Neural progenitor cell (in vitro differentiated cells): Measurements from ENCODE around the gene GJA5. TPM values are rescaled to one million over a fixed set of nuclear protein-coding genes. Genes with fewer than 3 reads are reported as not detected.

Source experiments
- DNase-seq: peaks from one replicate; pipeline ENCODE4 v3.0.0-alpha.2; 2016; ENCODE audit warnings: low spot score
- H2AFZ ChIP-seq: fragments of 200-600 bp; sonication (generic); replicated peaks from 2 replicates; pipeline ENCODE4 v1.6.1; 2016; ENCODE audit warnings: antibody characterized with exemption
- H3F3A ChIP-seq: fragments of 200-600 bp; sonication (generic); 2 replicates; pipeline ENCODE4 v1.6.1; 2016; ENCODE audit warnings: antibody characterized with exemption, low read depth
- H3K27ac ChIP-seq: fragments of 200-600 bp; sonication (generic); 2 replicates; pipeline ENCODE4 v1.5.1; 2016; ENCODE audit warnings: mild to moderate bottlenecking
- H3K27me3 ChIP-seq: fragments of 200-600 bp; sonication (generic); 2 replicates; pipeline ENCODE4 v1.6.1; 2016; ENCODE audit warnings: mild to moderate bottlenecking, moderate library complexity
- H3K36me3 ChIP-seq: fragments of 200-600 bp; sonication (generic); 2 replicates; pipeline ENCODE4 v1.5.1; 2016
- H3K4me1 ChIP-seq: fragments of 200-600 bp; sonication (generic); 2 replicates; pipeline ENCODE4 v1.6.1; 2016; ENCODE audit warnings: mixed run types
- H3K4me2 ChIP-seq: fragments of 200-600 bp; sonication (generic); 2 replicates; pipeline ENCODE4 v1.6.1; 2016
- H3K4me3 ChIP-seq: fragments of 200-600 bp; sonication (generic); 2 replicates; pipeline ENCODE4 v1.5.1; 2016
- H3K79me2 ChIP-seq: fragments of 200-600 bp; sonication (generic); 2 replicates; pipeline ENCODE4 v1.6.1; 2016; ENCODE audit warnings: low read depth
- H3K9ac ChIP-seq: fragments of 200-600 bp; sonication (generic); 2 replicates; pipeline ENCODE4 v1.6.1; 2016
- H3K9me3 ChIP-seq: fragments of 200-600 bp; sonication (generic); 2 replicates; pipeline ENCODE4 v1.5.1; 2016; ENCODE audit warnings: low read depth
- H4K20me1 ChIP-seq: fragments of 200-600 bp; sonication (generic); 2 replicates; pipeline ENCODE4 v1.6.1; 2016; ENCODE audit warnings: low read depth
- H3K27ac Mint-ChIP-seq: 3 replicates; pipeline ENCODE4 v1.8.0; 2021; ENCODE audit warnings: mixed read lengths
- H3K27me3 Mint-ChIP-seq: 2 replicates; pipeline ENCODE4 v1.8.0; 2022; ENCODE audit warnings: low read depth, mild to moderate bottlenecking, inconsistent platforms, moderate library complexity, mixed read lengths; ENCODE audit not compliant: insufficient read depth
- H3K36me3 Mint-ChIP-seq: 3 replicates; pipeline ENCODE4 v1.8.0; 2021; ENCODE audit warnings: mixed read lengths
- H3K4me1 Mint-ChIP-seq: 3 replicates; pipeline ENCODE4 v1.8.0; 2021; ENCODE audit warnings: mixed read lengths
- H3K4me3 Mint-ChIP-seq: 3 replicates; pipeline ENCODE4 v1.8.0; 2021; ENCODE audit warnings: mild to moderate bottlenecking, moderate library complexity, mixed read lengths
- H3K9me3 Mint-ChIP-seq: 3 replicates; pipeline ENCODE4 v1.8.0; 2020; ENCODE audit warnings: mixed read lengths
- CTCF ChIP-seq: fragments of 200-600 bp; sonication (generic); IDR thresholded peaks from 2 replicates; pipeline ENCODE4 v1.5.1; 2017; ENCODE audit warnings: antibody characterized with exemption, mild to moderate bottlenecking
- EZH2 ChIP-seq: fragments of 200-600 bp; sonication (generic); IDR thresholded peaks from 2 replicates; pipeline ENCODE4 v1.6.1; 2017; ENCODE audit warnings: antibody characterized with exemption, mild to moderate bottlenecking, moderate library complexity
- EZH2phosphoT487 ChIP-seq: fragments of 200-600 bp; sonication (generic); IDR thresholded peaks from 2 replicates; pipeline ENCODE4 v1.6.1; 2017; ENCODE audit warnings: antibody characterized with exemption
- total RNA-seq: library from RNA; depleted of rRNA; stranded (reverse); fragments of >200 nt; gene quantifications from 2 replicates; pipeline ENCODE4 v1.2.3, GENCODE V29; 2015; ENCODE audit warnings: low replicate concordance

The GJA5 gene
- total RNA-seq, 1 donor from 2014 or later: 0.11 TPM

DNA sequence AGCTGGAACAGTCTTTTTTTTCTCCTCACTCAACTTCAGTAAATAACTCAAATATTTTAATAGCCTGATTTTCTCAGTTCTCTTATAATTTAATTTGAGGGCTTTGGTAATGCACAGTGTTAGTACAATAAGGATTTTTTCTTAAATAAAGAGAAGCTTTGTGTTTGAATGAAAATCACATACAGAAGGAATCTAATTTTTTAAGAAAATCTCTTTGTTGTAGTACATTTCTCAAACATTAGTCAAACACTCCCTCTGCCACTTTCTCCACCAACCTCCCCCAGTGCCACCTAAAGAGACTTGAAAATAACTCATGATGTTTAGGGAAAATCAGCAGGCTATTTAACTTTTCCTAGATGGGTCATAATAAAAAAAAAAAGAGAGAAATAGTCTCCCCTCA lies 47.8 kb downstream of the GJA5 start:
- DNase-seq: no peak
- Histone ChIP-seq H3F3A (no peaks in the 10 kb centered on the region), H3K4me1 (no peaks in the 10 kb centered on the region), H3K27me3 (no peaks in the 10 kb centered on the region), H3K4me3 (no peak overlapping the region), H3K9ac (no peak overlapping the region), H4K20me1 (no peaks in the 10 kb centered on the region), H3K9me3 (no peaks in the 10 kb centered on the region), H3K27ac (no peak overlapping the region), H3K79me2 (no peaks in the 10 kb centered on the region), H2AFZ (no peak overlapping the region), H3K4me2 (no peak overlapping the region), H3K36me3 (no peaks in the 10 kb centered on the region)
- no peak overlapping the region for H3K4me3 Mint-ChIP-seq
- peaks cover 5% of the 10 kb centered on the region for H3K9me3 Mint-ChIP-seq
- no peaks in the 10 kb centered on the region for H3K4me1 Mint-ChIP-seq
- H3K27ac Mint-ChIP-seq: no peak overlapping the region
- no peaks in the 10 kb centered on the region for H3K27me3 Mint-ChIP-seq
- H3K36me3 Mint-ChIP-seq: no peaks in the 10 kb centered on the region
- TF ChIP-seq CTCF (no peak), EZH2phosphoT487 (no peak), EZH2 (no peak)

Other genes with a start within 250 kb of the GJA5 start
- 48.7 and 61.1 TPM in 2 replicates for gene BCL9, start 219.1 kb downstream of the GJA5 start, total RNA-seq
- gene ACP6, start 90.1 kb downstream of the GJA5 start, total RNA-seq: 25.9 and 27.6 TPM in 2 replicates
- gene GJA8, start 142.2 kb upstream of the GJA5 start, total RNA-seq: not detected in 2 replicates
- 36.8 and 47.9 TPM in 2 replicates for gene GPR89B, start 167.8 kb upstream of the GJA5 start, total RNA-seq